ENCODE results near the gene FOXD2. TPM values are rescaled to one million over a fixed set of nuclear protein-coding genes. Genes with fewer than 3 reads are reported as not detected.

FOXD2 gene
- total RNA-seq, 6 experiments from 2014 or later: 0.25 to 0.86 (median 0.41) TPM

- ATAC-seq (no peak), DNase-seq (no peak)
- Histone ChIP-seq H3K4me1 (peaks cover 0 to 18% (median 3%) of the 10 kb centered on the region in 4 donors), H3K36me3 (no peaks in the 10 kb centered on the region), H3K4me3 (no peak overlapping the region), H3K27me3 (peaks cover 0 to 23% of the 10 kb centered on the region in 2 donors), H3K27ac (no peak overlapping the region), H3K9me3 (no peaks in the 10 kb centered on the region)
- intact Hi-C loops (cut with DNase I): loop anchor here in 1 of 2 donors (10.0 kb wide), 1 partner anchor 95 kb away; no protein-coding TSS in a partner anchor
- TF ChIP-seq POLR2A (IDR thresholded peaks at IDR 0.05): no peak
- TF ChIP-seq, protein P1, sequence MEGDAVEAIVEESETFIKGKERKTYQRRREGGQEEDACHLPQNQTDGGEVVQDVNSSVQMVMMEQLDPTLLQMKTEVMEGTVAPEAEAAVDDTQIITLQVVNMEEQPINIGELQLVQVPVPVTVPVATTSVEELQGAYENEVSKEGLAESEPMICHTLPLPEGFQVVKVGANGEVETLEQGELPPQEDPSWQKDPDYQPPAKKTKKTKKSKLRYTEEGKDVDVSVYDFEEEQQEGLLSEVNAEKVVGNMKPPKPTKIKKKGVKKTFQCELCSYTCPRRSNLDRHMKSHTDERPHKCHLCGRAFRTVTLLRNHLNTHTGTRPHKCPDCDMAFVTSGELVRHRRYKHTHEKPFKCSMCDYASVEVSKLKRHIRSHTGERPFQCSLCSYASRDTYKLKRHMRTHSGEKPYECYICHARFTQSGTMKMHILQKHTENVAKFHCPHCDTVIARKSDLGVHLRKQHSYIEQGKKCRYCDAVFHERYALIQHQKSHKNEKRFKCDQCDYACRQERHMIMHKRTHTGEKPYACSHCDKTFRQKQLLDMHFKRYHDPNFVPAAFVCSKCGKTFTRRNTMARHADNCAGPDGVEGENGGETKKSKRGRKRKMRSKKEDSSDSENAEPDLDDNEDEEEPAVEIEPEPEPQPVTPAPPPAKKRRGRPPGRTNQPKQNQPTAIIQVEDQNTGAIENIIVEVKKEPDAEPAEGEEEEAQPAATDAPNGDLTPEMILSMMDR (IDR thresholded peaks at IDR 0.05): no peak
- WGBS (ENCODE audit: insufficient coverage, low coverage, low lambda C conversion rate, missing lambda C conversion rate): 75% methylated on average over 14 of the region's 20 CpGs
These were observed 2.2 kb downstream of the FOXD2 start for GRCh38 chr1:47439819-47440598.

DNA sequence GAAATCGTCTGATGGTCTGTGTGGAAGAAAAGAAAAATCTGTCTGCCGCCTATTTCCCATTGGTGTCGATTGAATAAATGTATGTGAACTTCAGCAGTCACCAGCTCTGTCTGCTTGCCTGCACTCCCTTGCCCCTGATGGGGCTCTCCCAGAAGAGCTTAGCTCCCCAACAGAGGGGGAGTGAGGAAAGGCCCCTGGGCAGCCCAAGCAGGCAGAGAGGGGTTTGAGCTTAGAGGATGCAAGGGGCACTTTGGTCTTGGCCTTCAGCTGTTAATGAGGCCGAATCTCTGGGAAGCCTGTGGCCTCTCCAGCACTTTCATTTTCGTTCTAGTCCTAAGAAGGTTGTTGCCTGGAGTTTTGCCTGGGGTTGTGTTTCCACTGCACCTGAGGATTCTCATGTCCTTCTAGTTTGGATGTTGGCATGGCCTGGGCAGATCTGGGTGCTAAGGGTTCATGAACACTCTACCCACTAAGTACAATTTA is 2.8 kb downstream of the FOXD2 start:
- peaks cover 0 to 29% of the 10 kb centered on the region in 2 donors for H3K27me3 ChIP-seq
- WGBS (ENCODE audit: insufficient coverage, low coverage, low lambda C conversion rate, missing lambda C conversion rate): 40% methylated on average over 3 of the region's 5 CpGs
- no peaks in the 10 kb centered on the region for H3K36me3 ChIP-seq
- ATAC-seq (no peak), DNase-seq (no peak)
- intact Hi-C loops (cut with DNase I): loop anchor here in 1 of 2 donors (10.0 kb wide), 1 partner anchor 94 kb away; no protein-coding TSS in a partner anchor
- H3K27ac ChIP-seq: no peak overlapping the region
- H3K9me3 ChIP-seq: no peaks in the 10 kb centered on the region
- H3K4me1 ChIP-seq: peaks cover 0 to 18% (median 4%) of the 10 kb centered on the region in 4 donors
- TF ChIP-seq, protein P1 (IDR thresholded peaks at IDR 0.05): no peak
- TF ChIP-seq POLR2A (IDR thresholded peaks at IDR 0.05): no peak
- H3K4me3 ChIP-seq: no peak overlapping the region

GRCh38 chr1:47441450-47442106 is 3.7 kb downstream of the FOXD2 start:
- peaks cover 0 to 9% (median 4%) of the 10 kb centered on the region in 4 donors for H3K4me1 ChIP-seq
- no peaks in the 10 kb centered on the region for H3K9me3 ChIP-seq
- H3K4me3 ChIP-seq: no peak overlapping the region
- 89% methylated on average over 3 of the region's 3 CpGs for WGBS (ENCODE audit: insufficient coverage, low coverage, low lambda C conversion rate, missing lambda C conversion rate)
- no peak for TF ChIP-seq POLR2A (IDR thresholded peaks at IDR 0.05)
- TF ChIP-seq, protein P1 (IDR thresholded peaks at IDR 0.05): no peak
- intact Hi-C loops (cut with DNase I): loop anchor here in 1 of 2 donors (10.0 kb wide), 1 partner anchor 93 kb away; no protein-coding TSS in a partner anchor
- ATAC-seq (no peak), DNase-seq (no peak)
- H3K27me3 ChIP-seq: peaks cover 0 to 35% of the 10 kb centered on the region in 2 donors
- H3K27ac ChIP-seq: no peak overlapping the region
- no peaks in the 10 kb centered on the region for H3K36me3 ChIP-seq

GRCh38 chr1:47442202-47442601 is 4.4 kb downstream of the FOXD2 start:
- 90% methylated on average over 4 of the region's 4 CpGs for WGBS (ENCODE audit: insufficient coverage, low coverage, low lambda C conversion rate, missing lambda C conversion rate)
- ATAC-seq: no peak
- no peak for DNase-seq

More at GRCh38 chr1:47442202-47442601, 4.4 kb downstream of the FOXD2 start:
- Histone ChIP-seq H3K4me3 (no peak overlapping the region), H3K27ac (no peak overlapping the region), H3K27me3 (peaks cover 0 to 35% of the 10 kb centered on the region in 2 donors), H3K4me1 (peaks cover 0 to 8% (median 4%) of the 10 kb centered on the region in 4 donors), H3K36me3 (no peaks in the 10 kb centered on the region), H3K9me3 (no peaks in the 10 kb centered on the region)
- intact Hi-C loops (cut with DNase I): loop anchor here in 1 of 2 donors (10.0 kb wide), 1 partner anchor 93 kb away; no protein-coding TSS in a partner anchor
- TF ChIP-seq POLR2A (IDR thresholded peaks at IDR 0.05): no peak
- TF ChIP-seq, protein P1 (IDR thresholded peaks at IDR 0.05): no peak
